ENCODE results near the gene FLYWCH1.

Gene FLYWCH1

GRCh38 chr16:2953706-2954627 is 42.2 kb downstream of the FLYWCH1 start:
- DNase-seq (ENCODE audit: low read depth): no peak

DNA sequence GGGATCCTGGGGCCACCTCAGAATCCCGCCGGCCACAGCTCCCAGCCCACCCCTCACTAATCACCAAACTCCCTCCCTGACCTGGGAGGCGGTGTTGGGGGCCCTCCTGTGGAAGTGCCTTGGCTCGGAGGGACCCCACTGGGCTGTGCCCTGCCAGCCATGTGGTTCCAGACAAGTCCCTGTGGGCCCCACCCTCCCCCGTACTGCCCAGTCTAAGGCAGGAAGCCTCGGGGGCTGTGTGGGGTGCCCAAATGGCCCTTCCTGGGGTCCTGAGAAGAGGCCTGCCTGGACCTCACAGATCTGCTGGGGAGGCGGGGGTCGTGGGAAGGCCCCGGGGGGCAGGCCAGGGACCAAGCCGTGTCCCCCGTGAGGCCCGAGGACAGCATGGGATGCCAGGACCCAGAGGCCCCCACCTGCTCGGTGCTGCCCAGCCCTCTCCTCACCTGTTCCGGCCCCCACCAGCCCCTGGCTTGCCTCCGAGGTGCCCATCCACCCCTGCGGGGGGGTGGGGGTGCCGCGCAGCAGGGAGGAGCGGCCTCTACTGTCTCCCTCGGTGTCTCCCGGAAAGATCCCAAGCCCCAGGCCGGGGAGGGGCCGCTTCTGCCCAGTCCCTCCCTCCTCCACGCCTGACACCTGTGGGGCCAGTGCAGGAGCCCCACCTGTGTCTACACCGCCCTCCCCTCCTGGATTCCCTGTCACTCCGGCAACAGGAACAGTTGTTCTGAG is 43.1 kb downstream of the FLYWCH1 start:
- DNase-seq (ENCODE audit: low read depth): no peak

DNA sequence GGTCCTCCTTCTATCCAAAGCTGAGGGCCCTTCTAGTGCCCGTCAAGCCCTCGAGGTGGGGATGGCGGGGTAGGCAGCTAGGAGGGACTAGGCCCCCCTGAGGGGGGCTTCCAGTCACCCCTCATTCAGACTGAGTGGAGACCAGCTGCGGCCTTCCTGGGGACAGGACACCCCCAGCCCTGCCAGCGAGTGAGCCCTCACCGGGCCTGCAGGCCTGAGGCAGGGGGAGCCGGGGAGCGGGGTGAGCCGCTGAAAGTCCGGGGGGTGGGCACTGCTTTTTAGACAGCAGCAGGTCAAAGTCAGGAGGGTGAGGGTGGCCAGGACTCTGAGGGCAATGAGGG is 43.7 kb downstream of the FLYWCH1 start:
- no peak for DNase-seq (ENCODE audit: low read depth)

DNA sequence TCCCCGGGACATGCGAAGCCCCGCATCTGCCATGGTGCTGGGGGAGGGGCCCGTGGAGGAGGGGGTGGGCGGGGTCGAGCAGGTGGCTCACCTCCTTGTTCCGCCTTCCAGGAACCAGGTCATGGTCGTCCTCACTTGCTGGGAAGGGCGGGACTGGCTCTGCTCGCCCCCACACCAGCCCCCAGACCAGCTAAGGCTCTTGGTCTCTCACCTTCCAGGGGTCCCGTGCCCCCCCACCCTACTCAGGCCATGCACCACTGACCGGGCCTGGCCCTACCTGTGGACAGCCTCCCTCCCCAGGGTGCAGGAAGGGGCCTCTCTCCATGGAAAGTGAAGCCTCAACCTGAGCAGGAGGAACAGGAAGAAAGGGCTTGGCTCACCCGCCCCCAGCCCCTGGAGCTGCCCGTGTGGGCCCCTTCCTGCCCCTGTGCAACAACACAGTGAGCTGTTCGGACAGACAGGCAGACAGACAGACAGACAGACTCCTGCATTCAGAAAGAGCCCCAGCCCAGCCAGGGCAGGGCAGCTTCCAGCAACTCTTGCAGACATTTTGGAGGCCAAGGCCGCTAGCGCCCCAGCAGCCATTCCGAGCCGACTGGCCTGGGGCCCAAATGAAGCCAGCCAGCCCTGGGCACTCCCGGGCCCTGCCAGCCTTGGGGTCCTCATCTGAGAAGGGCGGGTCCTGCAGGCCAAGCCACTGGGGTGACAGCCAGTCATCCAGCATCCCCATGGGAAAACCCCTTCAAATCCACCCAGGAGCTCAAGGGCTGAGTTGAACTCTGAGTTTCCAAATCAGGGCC is 44.2 kb downstream of the FLYWCH1 start:
- DNase-seq (ENCODE audit: low read depth): no peak

- DNase-seq (ENCODE audit: low read depth): no peak
Measured at GRCh38 chr16:2956579-2956956, 44.8 kb downstream of the FLYWCH1 start.

GRCh38 chr16:2959206-2959605 is 47.5 kb downstream of the FLYWCH1 start:
- DNase-seq (ENCODE audit: low read depth): no peak

- no peak for DNase-seq (ENCODE audit: low read depth)
Measured at GRCh38 chr16:2960183-2961010, 48.7 kb downstream of the FLYWCH1 start.

DNA sequence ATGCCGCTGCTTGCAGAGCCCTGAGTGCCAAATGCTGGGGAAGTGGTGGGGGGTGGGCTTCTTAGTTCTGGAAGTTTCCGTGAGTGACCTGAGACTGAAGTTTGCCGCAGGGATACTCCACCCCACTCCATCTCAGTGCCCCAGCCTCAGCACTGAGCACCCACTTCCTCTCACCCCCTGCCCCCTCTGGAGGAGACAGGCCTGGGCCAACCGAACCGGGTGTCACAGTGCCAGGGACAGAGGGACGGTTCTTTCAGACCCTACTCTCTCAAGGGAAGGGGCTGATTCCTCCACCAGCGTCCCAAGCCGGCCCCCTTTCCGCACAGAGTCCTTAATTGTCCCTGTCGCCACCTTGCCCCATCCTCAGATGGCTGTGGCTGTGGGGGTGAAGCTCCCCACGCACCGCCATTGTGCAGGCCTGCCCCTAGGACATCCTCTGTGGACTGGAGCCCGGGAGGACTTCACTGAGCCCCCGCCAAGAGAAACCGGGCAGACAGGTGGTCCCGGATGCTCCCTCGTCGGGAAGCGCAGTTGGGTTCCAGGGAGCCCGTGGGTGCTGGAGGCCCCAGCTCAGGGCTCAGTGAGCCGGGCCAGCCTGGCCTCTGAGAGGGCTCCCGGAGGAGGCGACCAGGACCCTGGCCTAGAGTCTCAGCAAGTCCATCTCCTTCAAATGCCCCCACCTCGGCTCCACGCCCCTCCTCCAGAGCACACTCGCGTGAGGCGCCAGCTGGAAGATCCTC is 50.8 kb downstream of the FLYWCH1 start:
- no peak for DNase-seq (ENCODE audit: low read depth)

DNA sequence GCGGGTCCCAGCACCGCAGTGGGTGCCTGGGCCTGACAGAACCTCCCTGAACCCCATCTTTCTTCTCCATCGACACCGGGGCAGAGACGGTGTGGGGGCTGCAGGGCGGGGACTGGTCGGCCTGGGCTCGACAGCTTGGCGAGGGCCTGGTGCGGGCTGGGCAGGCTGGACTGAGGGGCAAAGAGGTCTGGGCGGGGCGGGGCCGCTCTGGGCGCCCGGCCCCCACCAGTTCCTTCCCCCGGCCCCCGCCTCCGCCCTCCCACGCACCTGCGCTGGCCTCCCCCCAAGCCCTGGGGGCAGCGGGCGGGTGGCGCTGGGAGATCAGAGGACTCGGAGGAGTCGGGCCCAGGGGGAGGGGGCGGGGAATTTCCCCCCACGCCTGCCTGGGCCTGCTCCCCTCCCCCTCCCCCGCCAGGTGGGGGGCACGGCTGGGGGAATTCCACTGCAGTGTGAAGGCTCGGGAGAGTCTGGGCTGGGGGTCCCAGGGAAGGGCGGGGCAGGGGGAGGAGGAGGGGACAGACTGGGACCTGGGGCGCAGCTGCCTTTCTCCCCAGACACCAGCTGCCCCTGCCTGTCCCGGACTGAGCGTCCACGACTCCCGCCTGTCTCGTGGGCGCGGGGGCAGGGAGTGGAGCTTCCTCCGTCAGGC is 51.5 kb downstream of the FLYWCH1 start:
- DNase-seq (ENCODE audit: low read depth): no peak

- DNase-seq (ENCODE audit: low read depth): peak; percentile 56
Measured at GRCh38 chr16:2963723-2964474, 52.2 kb downstream of the FLYWCH1 start, which contains the start of gene KREMEN2. Gene KREMEN2 (plus strand): TSS chr16:2964275. CDS start chr16:2964521, 246 bp downstream.

DNA sequence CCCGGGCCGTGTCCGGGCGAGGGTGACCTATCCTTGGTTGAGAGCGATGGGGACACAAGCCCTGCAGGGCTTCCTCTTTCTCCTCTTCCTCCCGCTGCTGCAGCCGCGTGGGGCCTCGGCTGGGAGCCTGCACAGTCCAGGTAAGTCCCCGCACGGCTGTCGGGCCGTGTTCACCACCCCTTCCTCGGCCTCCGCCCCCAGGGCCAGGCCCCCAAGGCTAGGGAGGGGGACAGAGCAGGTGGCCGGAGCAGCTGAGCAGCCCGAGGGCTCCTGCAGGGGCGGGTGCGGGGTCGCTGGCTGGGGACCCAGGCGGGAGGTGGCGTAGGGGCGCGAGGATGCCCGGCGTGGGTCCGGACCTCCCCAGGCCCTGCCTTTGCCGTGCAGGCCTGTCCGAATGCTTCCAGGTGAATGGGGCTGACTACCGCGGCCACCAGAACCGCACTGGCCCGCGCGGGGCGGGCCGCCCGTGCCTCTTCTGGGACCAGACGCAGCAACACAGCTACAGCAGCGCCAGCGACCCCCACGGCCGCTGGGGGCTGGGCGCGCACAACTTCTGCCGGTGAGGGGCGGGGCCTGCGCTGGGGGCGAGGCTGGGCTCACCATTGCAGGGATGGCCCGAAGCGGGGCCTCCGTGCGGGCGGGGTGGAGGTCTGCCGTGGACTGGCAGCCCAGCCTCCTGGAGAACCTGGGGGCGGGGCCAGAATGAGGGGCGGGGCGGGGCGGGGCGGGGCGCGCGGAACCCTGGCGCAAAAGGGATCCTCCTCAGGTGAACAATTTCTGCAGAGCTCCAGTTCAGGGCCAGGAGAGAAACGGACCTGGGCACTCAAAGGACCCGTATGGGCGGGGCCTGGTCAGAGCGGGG is 53.0 kb downstream of the FLYWCH1 start:
- DNase-seq (ENCODE audit: low read depth): peak; percentile 48

DNA sequence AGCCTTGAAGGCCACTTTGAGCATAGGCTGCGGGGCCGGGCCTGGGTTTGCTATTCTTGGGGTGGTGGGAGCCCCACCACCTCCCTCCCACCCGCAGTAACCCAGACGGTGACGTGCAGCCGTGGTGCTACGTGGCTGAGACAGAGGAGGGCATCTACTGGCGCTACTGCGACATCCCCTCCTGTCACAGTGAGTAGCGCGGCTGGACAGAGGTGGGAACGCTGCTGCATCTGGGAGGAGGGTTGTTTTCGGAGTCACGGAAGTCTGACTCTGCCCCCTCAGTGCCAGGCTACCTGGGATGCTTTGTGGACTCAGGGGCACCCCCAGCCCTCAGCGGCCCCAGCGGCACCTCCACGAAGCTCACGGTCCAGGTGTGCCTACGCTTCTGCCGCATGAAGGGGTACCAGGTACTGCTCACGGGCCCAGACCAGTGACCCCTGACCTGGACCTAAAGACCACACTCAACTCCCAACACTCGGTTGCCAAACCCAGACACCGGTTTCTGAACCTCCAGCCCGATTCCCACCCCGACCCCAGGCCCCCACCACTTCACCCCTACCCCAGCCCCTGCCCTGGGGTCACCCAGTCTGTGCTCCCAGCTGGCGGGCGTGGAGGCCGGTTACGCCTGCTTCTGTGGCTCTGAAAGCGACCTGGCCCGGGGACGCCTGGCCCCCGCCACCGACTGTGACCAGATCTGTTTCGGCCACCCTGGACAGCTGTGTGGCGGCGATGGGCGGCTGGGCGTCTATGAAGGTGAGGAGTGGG is 54.5 kb downstream of the FLYWCH1 start:
- no peak for DNase-seq (ENCODE audit: low read depth)

DNA sequence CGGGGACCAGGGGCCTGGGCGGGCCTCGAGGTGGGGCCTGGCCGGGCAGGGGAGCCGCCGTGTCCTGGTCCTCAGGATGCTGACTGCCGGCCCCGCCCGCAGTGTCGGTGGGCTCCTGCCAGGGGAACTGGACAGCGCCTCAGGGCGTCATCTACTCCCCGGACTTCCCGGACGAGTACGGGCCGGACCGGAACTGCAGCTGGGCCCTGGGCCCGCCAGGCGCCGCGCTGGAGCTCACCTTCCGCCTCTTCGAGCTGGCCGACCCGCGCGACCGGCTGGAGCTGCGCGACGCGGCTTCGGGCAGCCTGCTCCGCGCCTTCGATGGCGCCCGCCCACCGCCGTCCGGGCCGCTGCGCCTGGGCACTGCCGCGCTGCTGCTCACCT is 55.1 kb downstream of the FLYWCH1 start:
- no peak for DNase-seq (ENCODE audit: low read depth)

DNA sequence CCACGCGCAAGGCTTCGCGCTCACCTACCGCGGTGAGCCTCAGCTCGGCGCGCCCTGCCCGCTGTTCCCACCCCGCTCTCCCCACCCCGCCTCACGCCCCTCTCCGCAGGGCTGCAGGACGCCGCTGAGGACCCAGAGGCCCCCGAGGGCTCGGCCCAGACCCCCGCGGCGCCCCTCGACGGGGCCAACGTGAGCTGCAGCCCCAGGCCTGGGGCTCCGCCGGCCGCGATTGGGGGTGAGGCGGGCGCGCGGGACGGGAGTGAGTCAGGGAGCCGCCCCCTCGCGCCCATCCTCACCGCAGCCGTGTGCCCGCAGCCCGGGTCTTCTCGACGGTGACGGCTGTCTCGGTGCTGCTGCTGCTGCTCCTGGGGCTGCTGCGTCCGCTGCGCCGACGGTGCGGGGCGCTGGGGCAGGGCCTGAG is 55.5 kb downstream of the FLYWCH1 start:
- DNase-seq (ENCODE audit: low read depth): no peak

DNA sequence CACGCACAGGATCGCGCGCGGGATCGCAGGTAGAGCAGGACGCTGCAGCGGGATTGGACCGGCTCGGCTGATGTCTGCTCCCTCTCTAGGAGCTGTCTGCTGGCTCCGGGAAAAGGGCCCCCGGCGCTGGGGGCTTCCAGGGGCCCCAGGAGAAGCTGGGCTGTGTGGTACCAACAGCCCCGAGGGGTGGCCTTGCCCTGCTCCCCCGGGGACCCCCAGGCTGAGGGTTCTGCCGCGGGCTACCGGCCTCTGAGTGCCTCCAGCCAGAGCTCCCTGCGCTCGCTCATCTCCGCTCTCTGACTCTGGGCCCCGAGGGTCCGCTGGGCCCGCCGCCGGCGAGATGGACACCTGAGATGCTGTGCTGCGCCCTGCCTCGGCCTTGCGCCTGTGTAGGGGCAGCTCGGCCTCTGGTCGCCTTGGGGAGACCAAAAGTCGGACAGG is 56.0 kb downstream of the FLYWCH1 start:
- no peak for DNase-seq (ENCODE audit: low read depth)

GRCh38 chr16:2968368-2968737 is 56.6 kb downstream of the FLYWCH1 start:
- DNase-seq (ENCODE audit: low read depth): no peak

- peak; percentile 89 for DNase-seq (ENCODE audit: low read depth)
Measured at GRCh38 chr16:2968738-2969544, 57.2 kb downstream of the FLYWCH1 start, which contains the start of gene PAQR4. Gene PAQR4 (plus strand): TSS chr16:2969348. CDS start chr16:2969675, 327 bp downstream.

Data from ELR (cell line).